Lung microvascular endothelial cell (primary cell): ENCODE measurements around the gene GGPS1. TPM values are rescaled to one million over a fixed set of nuclear protein-coding genes. Genes with fewer than 3 reads are reported as not detected.
"Not testable (repeated sequence)": the region's sequence is repeated elsewhere in the genome, so short reads cannot be mapped to it uniquely, and the experiment has no call there.

Experiments
- DNase-seq, 2 donors: peaks; one replicate each; pipeline versions ENCODE4 v3.0.0 to v3.0.0-alpha.2; 2010; ENCODE audit warnings: low read depth in 2 of 2
- total RNA-seq: library from RNA; depleted of rRNA; stranded (reverse); fragments of >200 nt; gene quantifications from 2 replicates; pipeline ENCODE4 v1.2.1, GENCODE V29; 2014

GGPS1 gene
- total RNA-seq, 1 donor from 2014 or later = 14.1 TPM

DNA sequence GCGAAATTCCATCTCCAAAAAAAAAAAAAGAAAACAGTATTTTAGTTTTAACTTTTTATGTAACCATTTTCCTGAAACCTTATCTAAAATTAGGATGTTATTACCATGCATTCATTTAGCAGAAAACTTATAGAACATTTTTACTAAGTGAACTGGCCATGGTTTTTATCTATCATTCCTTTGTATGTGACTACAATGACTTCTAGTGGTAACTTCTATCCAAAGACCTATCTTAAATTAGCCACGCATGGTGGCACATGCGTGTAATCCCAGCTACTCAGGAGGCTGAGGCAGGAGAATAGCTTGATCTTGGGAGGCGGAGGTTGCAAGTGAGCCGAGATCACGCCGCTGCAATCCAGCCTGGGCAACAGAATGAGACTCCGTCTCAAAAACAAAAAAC lies 11.4 kb downstream of the GGPS1 start:
- DNase-seq = no peak

DNA sequence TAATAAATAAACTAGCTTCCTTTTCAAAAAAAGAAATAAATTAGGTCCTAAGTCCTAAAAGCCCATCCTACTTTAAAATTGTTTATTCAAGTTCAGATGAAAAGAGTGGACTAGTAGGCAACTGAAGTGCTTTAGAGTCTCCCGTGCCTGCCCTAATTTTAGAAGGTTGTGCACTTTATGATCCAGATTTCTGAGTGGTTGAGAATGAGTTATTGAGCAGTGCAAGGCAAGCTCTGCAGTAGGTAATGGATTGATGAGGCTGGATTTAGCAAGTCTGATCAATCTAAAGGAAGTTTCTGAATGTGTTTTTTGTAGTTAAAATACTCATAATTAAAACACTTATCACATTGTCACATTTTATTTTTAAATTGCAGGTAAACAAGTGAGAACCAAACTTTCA lies 13.0 kb downstream of the GGPS1 start:
- no peak for DNase-seq

GRCh38 chr1:235342039-235342438 lies 13.7 kb downstream of the GGPS1 start:
- no peak for DNase-seq

GRCh38 chr1:235342471-235342870 lies 14.1 kb downstream of the GGPS1 start:
- DNase-seq = no peak

- DNase-seq = no peak
These were observed 15.4 kb downstream of the GGPS1 start for GRCh38 chr1:235343726-235344125.

GRCh38 chr1:235351441-235351840 lies 23.1 kb downstream of the GGPS1 start:
- no peak for DNase-seq

DNA sequence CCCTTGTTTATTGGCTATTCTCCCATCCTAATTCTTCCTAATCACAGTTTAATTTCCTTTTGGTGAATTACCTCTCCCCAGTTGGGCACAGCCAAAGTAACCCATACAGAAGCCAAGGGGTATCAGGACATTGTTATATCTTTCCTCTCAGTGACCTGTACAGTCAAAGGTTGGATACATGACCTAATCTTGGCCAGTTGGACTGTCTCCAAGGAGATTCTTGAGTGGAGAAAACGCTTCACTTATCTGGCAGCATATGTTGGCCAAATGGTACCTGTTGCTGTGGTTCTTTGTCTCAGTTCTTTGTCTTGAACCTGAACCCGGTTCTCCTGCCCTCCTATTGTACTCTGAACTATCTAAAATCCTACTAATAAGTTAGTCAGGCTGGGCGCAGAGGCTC lies 23.5 kb downstream of the GGPS1 start:
- peak in 1 of 2 donors; percentile 7 for DNase-seq

- no peak for DNase-seq
These were observed 29.4 kb downstream of the GGPS1 start for GRCh38 chr1:235357485-235358373.

- no peak for DNase-seq
These were observed 30.5 kb downstream of the GGPS1 start for GRCh38 chr1:235358899-235359298.

DNA sequence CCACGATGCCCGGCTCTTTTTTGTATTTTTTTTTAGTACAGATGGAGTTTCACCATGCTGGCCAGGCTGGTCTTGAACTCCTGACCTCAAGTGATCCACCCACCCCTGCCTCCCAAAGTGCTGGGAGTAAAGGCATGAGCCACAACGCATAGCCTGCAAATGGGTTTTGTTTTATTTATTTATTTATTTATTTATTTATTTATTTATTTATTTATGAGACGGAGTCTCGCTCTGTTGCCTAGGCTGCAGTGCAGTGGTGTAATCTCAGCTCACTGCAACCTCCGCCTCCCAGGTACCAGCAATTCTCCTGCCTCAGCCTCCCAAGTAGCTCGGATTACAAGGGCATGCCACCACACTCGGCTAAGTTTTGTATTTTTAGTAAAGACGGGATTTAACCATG lies 35.8 kb downstream of the GGPS1 start:
- not testable (repeated sequence) for DNase-seq

GRCh38 chr1:235366286-235366685 lies 37.9 kb downstream of the GGPS1 start:
- no peak for DNase-seq

GRCh38 chr1:235367000-235367908 lies 38.9 kb downstream of the GGPS1 start, which contains the start of gene TBCE:
TSS of gene TBCE (plus strand) at chr1:235367427. CDS start at chr1:235380050, 12,623 bp downstream.
- DNase-seq = peak; percentile 96 to 97

DNA sequence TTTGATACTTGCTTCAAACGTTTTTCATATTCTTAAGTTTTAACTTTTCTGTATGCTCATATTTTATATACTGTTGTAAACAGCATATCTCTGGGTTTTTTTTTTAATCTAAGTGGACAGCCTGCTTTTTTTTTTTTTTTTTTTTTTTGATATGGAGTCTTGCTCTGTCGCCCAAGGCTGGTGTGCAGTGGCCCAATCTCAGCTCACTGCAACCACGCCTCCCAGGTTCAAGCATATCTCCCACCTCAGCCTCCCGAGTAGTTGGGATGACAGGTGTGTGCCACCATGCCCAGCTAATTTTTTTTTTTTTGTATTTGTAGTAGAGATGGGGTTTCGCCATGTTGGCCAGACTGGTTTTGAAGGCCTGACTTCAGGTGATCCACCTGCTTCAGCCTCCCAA lies 40.1 kb downstream of the GGPS1 start:
- DNase-seq = no peak

GRCh38 chr1:235369802-235370201 lies 41.4 kb downstream of the GGPS1 start:
- DNase-seq = no peak

DNA sequence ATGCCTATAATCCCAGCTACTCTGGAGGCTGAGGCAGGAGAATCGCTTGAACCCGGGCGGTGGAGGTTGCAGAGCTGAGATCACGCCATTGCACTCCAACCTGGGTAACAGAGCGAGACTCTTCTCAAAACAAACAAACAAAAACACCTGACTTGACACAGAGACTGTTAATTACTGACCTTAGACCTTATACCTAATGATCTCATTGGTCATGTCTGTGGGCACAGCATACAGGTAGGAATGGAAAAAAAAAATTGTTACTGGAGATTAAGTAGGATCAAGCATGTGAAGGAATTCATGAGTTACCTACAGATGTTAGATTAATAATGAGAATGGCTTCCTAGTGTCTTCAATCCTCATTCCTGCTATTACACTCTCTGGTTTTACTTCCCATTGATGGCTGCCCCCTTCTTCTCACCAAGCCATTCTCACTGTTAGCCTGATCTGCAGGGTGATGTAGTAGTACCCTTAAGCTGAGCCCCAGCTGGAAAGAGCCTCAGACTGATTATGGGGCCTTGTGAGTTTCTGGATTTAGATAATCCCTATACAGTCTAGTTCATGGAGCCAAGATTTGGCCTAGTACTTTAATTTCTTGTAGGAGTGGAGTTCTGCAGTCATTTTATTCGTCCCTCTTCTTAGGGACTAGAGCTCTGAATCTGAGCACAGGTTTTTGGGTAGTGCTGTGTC lies 47.7 kb downstream of the GGPS1 start:
- no peak for DNase-seq

DNA sequence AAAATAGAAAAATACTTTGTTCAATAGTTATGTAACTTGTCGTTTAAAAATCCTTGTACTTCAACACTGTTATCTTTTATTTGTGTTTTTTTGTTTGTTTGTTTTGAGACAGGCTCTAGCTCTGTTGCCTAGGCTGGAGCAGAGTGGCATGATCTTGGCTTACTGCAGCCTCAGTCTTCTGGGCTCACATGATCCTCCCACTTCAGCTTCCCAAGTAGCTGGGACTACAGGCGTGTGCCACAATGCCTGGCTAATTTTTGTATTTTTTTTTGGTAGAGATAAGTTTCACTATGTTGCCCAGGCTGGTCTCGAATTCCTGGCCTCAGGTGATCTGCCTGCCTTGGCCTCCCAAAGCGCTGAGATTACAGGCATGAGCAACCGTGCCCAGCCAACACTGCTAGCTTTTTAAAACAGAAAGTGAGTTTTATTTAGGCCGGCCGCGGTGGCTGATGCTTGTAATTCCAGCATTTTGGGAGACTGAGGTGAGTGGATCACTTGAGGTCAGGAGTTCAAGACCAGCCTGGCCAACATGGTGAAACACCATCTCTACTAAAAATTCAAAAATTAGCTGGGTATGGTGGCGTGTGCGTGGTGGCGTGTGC lies 49.9 kb downstream of the GGPS1 start:
- not testable (repeated sequence) for DNase-seq

GRCh38 chr1:235381955-235382739 lies 53.8 kb downstream of the GGPS1 start:
- DNase-seq = not testable (repeated sequence)

DNA sequence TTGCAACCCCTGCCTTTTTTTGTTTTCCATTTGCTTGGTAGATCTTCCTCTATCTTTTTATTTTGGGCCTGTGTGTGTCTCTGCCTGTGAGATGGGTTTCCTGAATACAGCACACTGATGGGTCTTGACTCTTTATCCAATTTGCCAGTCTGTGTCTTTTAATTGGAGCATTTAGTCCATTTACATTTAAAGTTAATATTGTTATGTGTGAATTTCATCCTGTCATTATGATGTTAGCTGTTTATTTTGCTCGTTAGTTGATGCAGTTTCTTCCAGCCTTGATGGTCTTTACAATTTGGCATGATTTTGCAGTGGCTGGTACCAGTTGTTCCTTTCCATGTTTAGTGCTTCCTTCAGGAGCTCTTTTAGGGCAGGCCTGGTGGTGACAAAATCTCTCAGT lies 57.3 kb downstream of the GGPS1 start:
- not testable (repeated sequence) for DNase-seq

GRCh38 chr1:235391874-235392273 lies 63.5 kb downstream of the GGPS1 start:
- no peak for DNase-seq
